AG20443 (cell line): Measurements from ENCODE around the gene MYOCOS.
A peak's percentile ranks its signal among the peaks of the same experiment; 100 is the strongest.
"Not testable (repeated sequence)": the region's sequence is repeated elsewhere in the genome, so short reads cannot be mapped to it uniquely, and the experiment has no call there.

Experiments used
- DNase-seq: peaks from one replicate; pipeline ENCODE4 v3.0.0; 2012; ENCODE audit warnings: low spot score, mixed read lengths

MYOCOS gene

GRCh38 chr1:171622152-171622462 lies at the start of gene MYOCOS:
Gene MYOCOS (plus strand): TSS chr1:171622243. CDS start chr1:171623884, 1,641 bp downstream.
- no peak for DNase-seq

GRCh38 chr1:171576144-171576543 lies 45.9 kb upstream of the MYOCOS start:
- DNase-seq: no peak

DNA sequence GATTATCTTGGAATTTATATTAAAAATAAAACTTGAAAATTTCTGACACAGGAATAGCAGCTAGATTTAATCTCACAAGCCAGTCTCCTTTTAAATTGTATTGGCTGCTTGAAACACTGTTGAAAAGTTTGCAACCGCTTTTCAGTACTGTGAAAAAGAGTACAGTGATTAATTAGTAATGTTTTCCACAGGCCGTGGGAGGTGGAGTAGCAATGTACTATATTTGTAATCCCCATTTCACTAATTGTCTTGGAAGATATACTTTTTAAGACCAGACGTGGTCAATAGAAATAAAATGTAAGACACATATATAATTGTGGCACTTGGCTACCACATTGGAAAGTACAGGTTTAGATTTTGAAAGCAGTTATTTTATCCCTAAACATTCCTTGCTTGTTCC lies 40.8 kb upstream of the MYOCOS start:
- no peak for DNase-seq

- DNase-seq: no peak
Observed at GRCh38 chr1:171581766-171582165, 40.3 kb upstream of the MYOCOS start.

DNA sequence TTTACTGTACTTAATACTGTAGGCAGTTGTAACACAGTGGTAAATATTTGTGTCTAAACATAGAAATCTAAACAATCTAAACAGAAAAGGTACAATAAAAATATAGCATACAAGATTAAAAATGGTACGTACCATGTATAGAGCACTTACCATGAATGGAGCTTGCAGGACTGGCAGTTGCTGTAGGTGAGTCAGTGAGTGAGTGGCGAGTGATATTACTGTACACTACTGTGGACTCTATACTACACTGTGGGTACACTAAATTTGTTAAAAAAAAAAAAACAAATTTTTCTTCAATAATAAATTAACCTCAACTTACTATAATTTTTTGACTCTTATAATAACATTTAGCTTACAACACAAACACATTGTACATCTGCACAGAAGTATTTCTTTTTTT lies 39.5 kb upstream of the MYOCOS start:
- DNase-seq: no peak

DNA sequence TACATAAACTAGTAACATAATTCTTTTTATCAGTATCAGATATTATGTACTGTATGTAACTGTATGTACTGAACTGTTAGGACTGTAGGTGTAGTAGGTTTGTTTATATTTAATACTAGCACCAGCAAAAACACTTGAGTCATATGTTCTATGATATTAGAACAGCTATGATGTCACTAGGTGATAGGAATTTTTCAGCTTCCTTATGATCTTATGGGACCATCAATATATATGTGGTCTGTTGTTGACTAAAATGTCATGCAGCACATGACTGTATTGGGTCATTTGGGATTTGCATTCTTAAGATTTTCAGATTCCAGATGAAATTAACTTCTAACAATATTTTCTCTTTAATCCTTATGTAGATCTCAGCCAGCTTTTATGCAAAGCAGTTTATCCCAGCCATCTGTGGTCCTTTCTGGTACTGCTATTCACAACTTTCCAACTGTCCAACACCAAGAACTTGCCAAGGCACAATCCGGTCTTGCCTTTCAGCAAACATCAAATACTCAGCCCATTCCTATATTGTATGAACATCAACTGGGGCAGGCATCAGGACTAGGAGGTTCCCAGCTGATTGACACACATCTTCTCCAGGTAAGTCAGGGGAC lies 38.3 kb upstream of the MYOCOS start:
- no peak for DNase-seq

DNA sequence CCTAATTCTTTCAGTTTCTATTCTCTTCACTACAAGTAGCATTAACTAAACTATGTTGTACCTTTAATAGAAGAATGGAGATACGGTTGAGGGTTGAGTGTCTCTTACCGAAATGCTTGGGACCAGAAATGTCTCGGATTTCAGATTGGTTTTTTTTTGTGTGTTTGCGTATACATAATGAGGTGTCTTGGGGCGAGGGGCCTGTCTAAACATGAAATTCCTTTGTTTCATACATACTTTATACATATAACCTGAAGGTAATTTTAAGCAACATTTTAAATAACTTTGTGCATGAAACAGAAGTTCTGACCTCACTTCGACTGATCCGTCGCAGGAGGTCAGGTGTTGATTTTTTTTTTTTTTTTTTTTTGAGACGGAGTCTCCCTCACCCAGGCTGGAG lies 36.3 kb upstream of the MYOCOS start:
- DNase-seq: no peak

DNA sequence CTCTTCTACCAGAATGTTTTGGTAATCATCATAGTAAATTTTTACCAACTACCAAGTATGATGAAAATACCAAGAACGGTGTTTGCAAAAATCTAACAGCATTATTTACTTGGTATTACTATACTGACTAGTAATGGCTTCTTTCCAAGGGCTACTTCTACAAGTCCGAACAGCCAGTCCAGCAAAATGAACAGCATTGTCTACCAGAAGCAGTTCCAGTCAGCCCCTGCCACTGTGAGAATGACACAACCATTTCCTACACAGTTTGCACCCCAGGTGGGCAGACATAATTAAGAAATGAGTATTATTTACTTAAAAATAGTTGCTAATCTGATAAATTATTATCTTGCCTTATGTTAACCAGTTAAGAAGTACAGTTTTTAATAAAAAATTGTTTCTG lies 33.8 kb upstream of the MYOCOS start:
- DNase-seq: no peak

GRCh38 chr1:171590022-171590421 lies 32.0 kb upstream of the MYOCOS start:
- DNase-seq: no peak

DNA sequence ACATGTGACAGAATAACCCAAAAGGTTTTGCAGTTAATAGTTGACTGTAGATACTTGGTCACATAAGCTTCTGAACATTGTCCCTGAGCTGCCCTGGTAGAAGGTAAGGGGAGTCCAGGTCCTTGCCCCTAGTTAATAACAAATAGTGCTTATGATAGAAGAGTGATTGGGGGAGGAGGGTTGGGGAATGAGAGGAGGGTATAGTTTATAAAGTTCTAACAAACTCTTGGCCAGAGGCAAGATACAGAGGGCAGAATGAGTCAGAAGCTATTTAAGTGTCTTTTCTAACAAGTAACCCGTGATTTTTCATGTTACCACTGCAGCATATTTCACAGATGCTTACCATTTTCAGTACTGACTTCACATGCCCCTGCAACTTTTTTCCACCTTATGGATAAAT lies 26.7 kb upstream of the MYOCOS start:
- DNase-seq: peak; percentile 36

- no peak for DNase-seq
Observed at GRCh38 chr1:171596119-171596518, 25.9 kb upstream of the MYOCOS start.

DNA sequence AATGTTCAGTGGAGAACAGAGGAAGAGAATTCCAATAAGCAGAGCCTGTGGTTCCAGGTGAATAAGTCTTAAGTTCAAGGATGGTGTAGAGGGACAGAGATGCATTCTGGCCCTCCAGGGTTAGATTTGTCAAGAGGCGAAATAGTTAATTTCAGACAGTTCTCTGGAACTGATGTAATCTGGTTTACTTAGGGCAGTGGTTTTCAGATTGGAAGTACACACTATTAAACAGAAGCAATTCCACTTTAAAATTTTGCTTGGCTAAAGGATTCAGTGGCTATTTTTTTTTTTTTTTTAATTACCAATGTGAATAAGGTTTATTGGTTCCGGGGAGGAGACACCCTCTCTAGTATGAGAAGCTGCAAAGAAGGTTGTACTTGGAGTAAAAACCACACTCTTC lies 25.3 kb upstream of the MYOCOS start:
- DNase-seq: no peak

- no peak for DNase-seq
Observed at GRCh38 chr1:171597203-171597602, 24.8 kb upstream of the MYOCOS start.

- DNase-seq: not testable (repeated sequence)
Observed at GRCh38 chr1:171600310-171600709, 21.7 kb upstream of the MYOCOS start.

- DNase-seq: no peak
Observed at GRCh38 chr1:171600862-171601261, 21.2 kb upstream of the MYOCOS start.

GRCh38 chr1:171603042-171603441 lies 19.0 kb upstream of the MYOCOS start:
- not testable (repeated sequence) for DNase-seq

DNA sequence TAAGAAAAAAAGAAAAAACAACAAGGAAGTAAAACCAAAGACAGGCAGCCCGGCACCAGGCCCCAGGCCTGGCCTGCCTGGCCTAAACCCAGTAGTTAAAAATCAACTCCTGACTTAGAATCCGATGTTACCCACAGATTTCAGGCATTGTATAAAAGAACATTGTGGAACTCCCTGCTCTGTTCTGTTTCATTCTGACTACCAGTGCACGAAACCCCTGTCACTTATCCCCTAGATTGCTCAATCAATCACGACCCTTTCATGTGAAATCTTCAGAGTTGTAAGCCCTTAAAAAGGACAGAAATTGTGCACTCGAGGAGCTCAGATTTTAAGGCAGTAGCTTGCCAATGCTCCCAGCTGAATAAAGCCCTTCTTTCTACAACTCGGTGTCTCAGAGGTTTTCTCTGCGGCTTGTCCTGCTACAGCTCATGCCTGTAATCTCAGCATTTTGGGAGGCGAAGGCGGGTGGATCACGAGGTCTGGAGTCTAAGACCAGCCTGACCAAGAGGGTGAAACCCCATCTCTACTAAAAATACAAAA lies 15.6 kb upstream of the MYOCOS start:
- no peak for DNase-seq

GRCh38 chr1:171610385-171610784 lies 11.7 kb upstream of the MYOCOS start:
- no peak for DNase-seq

DNA sequence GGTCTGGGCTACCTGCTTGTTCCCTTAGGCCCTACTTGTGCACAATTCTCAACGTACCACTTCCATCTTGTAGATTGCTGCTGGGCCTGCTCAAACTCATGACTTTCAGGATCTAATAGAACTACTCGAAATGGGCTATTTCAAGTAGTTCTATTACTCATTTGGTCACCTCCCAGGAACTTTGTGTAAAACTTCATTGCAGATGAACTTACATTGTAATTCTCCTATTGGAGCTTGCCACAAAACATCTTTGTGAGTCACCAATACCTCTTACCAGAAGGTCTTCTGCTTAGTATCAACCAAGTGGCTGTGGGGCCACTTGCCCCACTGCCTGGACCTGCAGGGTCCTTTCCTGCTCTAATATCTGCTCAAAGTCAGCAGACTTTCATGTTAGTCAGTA lies 10.7 kb upstream of the MYOCOS start:
- DNase-seq: no peak

GRCh38 chr1:171613282-171613681 lies 8.8 kb upstream of the MYOCOS start:
- no peak for DNase-seq

DNA sequence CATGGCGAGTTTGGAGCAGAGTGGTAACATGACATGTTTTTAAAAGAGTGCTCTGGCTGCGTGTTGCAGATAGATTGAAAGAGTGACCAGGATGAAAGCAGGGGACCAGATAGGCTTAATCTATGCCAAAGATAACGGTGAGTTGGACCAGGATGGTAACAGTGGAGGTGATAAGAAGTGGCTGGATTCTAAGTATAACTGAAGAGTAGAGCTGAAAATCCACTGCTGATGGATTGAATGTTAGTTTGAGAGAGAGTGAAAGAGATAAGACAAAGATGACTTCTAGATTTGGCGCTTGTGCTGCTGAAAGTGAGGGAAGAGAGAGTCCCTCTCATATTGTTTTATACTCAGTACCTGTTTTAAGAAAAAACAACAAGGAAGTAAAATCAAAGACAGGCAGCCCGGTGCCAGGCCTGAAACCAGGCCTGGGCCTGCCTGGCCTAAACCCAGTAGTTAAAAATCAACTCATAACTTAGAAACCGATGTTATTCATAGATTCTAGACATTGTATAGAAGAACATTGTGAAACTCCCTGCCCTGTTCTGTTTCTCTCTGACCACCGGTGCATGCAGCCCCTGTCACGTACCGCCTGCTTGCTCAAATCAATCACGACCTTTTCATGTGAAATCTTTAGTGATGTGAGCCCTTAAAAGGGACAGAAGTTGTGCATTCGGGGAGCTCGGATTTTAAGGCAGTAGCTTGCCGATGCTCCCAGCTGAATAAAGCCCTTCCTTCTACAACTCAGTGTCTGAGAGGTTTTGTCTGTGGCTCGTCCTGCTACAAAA lies 6.7 kb upstream of the MYOCOS start:
- DNase-seq: not testable (repeated sequence)

- DNase-seq: no peak
Observed at GRCh38 chr1:171616586-171616985, 5.5 kb upstream of the MYOCOS start.

- no peak for DNase-seq
Observed at GRCh38 chr1:171623651-171624331, 1.7 kb downstream of the MYOCOS start.
